Suprapubic skin (tissue), 4 donors: ENCODE results near the gene YWHAB.

ENCODE experiments used
- EP300 ChIP-seq: sonication (generic); formaldehyde crosslinking; IDR thresholded peaks from one replicate; pipeline ENCODE4 v1.6.1; 2017; ENCODE audit warnings: antibody characterized with exemption
- POLR2A ChIP-seq, 2 donors: fragments of 450-650 bp; IDR thresholded peaks; one replicate each; pipeline ENCODE4 v1.6.1; 2017; ENCODE audit warnings: antibody characterized with exemption in 2 of 2, mild to moderate bottlenecking in 2 of 2, moderate library complexity in 2 of 2
- POLR2AphosphoS5 ChIP-seq, 3 donors: sonication (generic); formaldehyde crosslinking; IDR thresholded peaks; one replicate each; pipeline ENCODE4 v1.6.1; 2017; ENCODE audit warnings: antibody characterized with exemption in 3 of 3
- TF ChIP-seq, protein P1 (sequence below), 2 donors: fragments of 200-600 bp in 1 of 2; fragments of 450-650 bp in 1 of 2; sonication (generic) in 1 of 2; IDR thresholded peaks; one replicate each; pipeline ENCODE4 v1.5.1; 2016 to 2019; ENCODE audit warnings: antibody characterized with exemption in 2 of 2, mild to moderate bottlenecking in 1 of 2, moderate library complexity in 1 of 2

DNA sequence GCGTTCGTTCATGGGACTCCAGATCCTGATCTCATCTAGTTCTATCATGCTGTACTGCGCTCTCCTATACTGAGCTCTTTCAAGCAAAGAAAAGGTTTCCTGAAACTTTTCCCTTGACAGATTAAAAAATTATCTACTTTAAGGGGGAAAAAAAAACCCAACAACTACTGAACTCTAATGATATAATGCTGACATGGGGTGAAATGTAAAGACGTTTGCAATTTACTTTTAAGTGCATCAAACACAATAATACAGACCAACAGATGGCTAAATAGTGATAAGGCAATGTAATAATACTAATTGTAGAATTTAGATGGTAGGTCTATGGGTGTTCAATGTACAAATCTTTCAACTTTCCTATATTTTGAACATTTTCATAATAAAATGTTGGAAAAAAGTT, 58.3 kb downstream of the YWHAB start:
- TF ChIP-seq, protein P1, sequence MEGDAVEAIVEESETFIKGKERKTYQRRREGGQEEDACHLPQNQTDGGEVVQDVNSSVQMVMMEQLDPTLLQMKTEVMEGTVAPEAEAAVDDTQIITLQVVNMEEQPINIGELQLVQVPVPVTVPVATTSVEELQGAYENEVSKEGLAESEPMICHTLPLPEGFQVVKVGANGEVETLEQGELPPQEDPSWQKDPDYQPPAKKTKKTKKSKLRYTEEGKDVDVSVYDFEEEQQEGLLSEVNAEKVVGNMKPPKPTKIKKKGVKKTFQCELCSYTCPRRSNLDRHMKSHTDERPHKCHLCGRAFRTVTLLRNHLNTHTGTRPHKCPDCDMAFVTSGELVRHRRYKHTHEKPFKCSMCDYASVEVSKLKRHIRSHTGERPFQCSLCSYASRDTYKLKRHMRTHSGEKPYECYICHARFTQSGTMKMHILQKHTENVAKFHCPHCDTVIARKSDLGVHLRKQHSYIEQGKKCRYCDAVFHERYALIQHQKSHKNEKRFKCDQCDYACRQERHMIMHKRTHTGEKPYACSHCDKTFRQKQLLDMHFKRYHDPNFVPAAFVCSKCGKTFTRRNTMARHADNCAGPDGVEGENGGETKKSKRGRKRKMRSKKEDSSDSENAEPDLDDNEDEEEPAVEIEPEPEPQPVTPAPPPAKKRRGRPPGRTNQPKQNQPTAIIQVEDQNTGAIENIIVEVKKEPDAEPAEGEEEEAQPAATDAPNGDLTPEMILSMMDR (IDR thresholded peaks at IDR 0.05) = no peak
- TF ChIP-seq POLR2A (IDR thresholded peaks at IDR 0.05) (no peak), POLR2AphosphoS5 (IDR thresholded peaks at IDR 0.05) (no peak), EP300 (no peak)
